H9 (cell line): Measurements from ENCODE around the gene ZNF609. TPM values are rescaled to one million over a fixed set of nuclear protein-coding genes. Genes with fewer than 3 reads are reported as not detected.

Source experiments
- DNase-seq: peaks from one replicate; pipeline ENCODE4 v3.0.0-alpha.2; 2017
- H2AFZ ChIP-seq: one replicate; pipeline ENCODE4 v1.6.1; 2013; ENCODE audit warnings: mild to moderate bottlenecking, low read length, control low read depth, moderate library complexity
- H2AK5ac ChIP-seq: 2 replicates; pipeline ENCODE4 v1.6.1; 2013; ENCODE audit warnings: low read length, control low read depth, mixed read lengths; ENCODE audit not compliant: insufficient read length
- H2BK120ac ChIP-seq: one replicate; pipeline ENCODE4 v1.6.1; 2013; ENCODE audit warnings: low read depth, mild to moderate bottlenecking, low read length, control low read depth, inconsistent platforms; ENCODE audit not compliant: poor library complexity, severe bottlenecking
- H2BK12ac ChIP-seq: 2 replicates; pipeline ENCODE4 v1.6.1; 2013; ENCODE audit warnings: low read length, control low read depth, mixed read lengths, low read depth; ENCODE audit not compliant: insufficient read length
- H2BK15ac ChIP-seq: 2 replicates; pipeline ENCODE4 v1.6.1; 2013; ENCODE audit warnings: low read depth, low read length, control low read depth
- H2BK20ac ChIP-seq: one replicate; pipeline ENCODE4 v1.6.1; 2013; ENCODE audit warnings: low read depth, mild to moderate bottlenecking, low read length, control low read depth, inconsistent platforms; ENCODE audit not compliant: poor library complexity, severe bottlenecking
- H2BK5ac ChIP-seq: 2 replicates; pipeline ENCODE4 v1.6.1; 2013; ENCODE audit warnings: low read length, control low read depth, mixed read lengths; ENCODE audit not compliant: insufficient read length
- H3K14ac ChIP-seq: 2 replicates; pipeline ENCODE4 v1.6.1; 2013; ENCODE audit warnings: low read length, control low read depth; ENCODE audit not compliant: insufficient read depth
- H3K18ac ChIP-seq: 2 replicates; pipeline ENCODE4 v1.6.1; 2013; ENCODE audit warnings: low read depth, mild to moderate bottlenecking, mixed read lengths, low read length, control low read depth; ENCODE audit not compliant: insufficient read length
- H3K23ac ChIP-seq: 2 replicates; pipeline ENCODE4 v1.6.1; 2013; ENCODE audit warnings: low read length, control low read depth, mixed read lengths, low read depth; ENCODE audit not compliant: insufficient read length
- H3K23me2 ChIP-seq: 2 replicates; pipeline ENCODE4 v1.6.1; 2013; ENCODE audit warnings: low read depth, mild to moderate bottlenecking, mixed read lengths, low read length, control low read depth; ENCODE audit not compliant: insufficient read length, poor library complexity, severe bottlenecking
- H3K27ac ChIP-seq: 2 replicates; pipeline ENCODE4 v1.5.1; 2013; ENCODE audit warnings: low read length, control low read depth, mixed read lengths, low read depth; ENCODE audit not compliant: insufficient read length
- H3K27me3 ChIP-seq: 2 replicates; pipeline ENCODE4 v1.6.1; 2013; ENCODE audit warnings: low read length, control low read depth, inconsistent platforms; ENCODE audit not compliant: insufficient read depth
- H3K4ac ChIP-seq: 2 replicates; pipeline ENCODE4 v1.6.1; 2013; ENCODE audit warnings: low read depth, mild to moderate bottlenecking, control low read depth, inconsistent platforms, low read length, moderate library complexity
- H3K4me1 ChIP-seq: 2 replicates; pipeline ENCODE4 v1.6.1; 2013; ENCODE audit warnings: low read length, control low read depth, inconsistent platforms; ENCODE audit not compliant: insufficient read depth
- H3K4me2 ChIP-seq: 2 replicates; pipeline ENCODE4 v1.6.1; 2013; ENCODE audit warnings: low read length, control low read depth, mixed read lengths; ENCODE audit not compliant: insufficient read length, insufficient read depth
- H3K56ac ChIP-seq: 2 replicates; pipeline ENCODE4 v1.6.1; 2013; ENCODE audit warnings: low read depth, mild to moderate bottlenecking, mixed read lengths, low read length, control low read depth; ENCODE audit not compliant: insufficient read length
- H3K79me1 ChIP-seq: 2 replicates; pipeline ENCODE4 v1.6.1; 2013; ENCODE audit warnings: low read depth, mild to moderate bottlenecking, moderate library complexity, low read length, control low read depth, inconsistent platforms; ENCODE audit not compliant: insufficient read depth, poor library complexity, severe bottlenecking
- H3K79me2 ChIP-seq: 2 replicates; pipeline ENCODE4 v1.6.1; 2013; ENCODE audit warnings: low read length, control low read depth, inconsistent platforms; ENCODE audit not compliant: insufficient read depth
- H3K9ac ChIP-seq: 2 replicates; pipeline ENCODE4 v1.6.1; 2013; ENCODE audit warnings: low read length, control low read depth, mixed read lengths; ENCODE audit not compliant: insufficient read length; ENCODE audit errors: extremely low read depth
- H3K9me3 ChIP-seq: one replicate; pipeline ENCODE4 v1.6.1; 2013; ENCODE audit warnings: low read depth, low read length, inconsistent platforms; ENCODE audit not compliant: control insufficient read depth
- H3T11ph ChIP-seq: one replicate; pipeline ENCODE4 v1.6.1; 2013; ENCODE audit warnings: mild to moderate bottlenecking, low read length, control low read depth, inconsistent platforms
- H4K20me1 ChIP-seq: one replicate; pipeline ENCODE4 v1.6.1; 2013; ENCODE audit not compliant: control insufficient read depth, insufficient read length, insufficient read depth
- H4K5ac ChIP-seq: 2 replicates; pipeline ENCODE4 v1.6.1; 2013; ENCODE audit warnings: low read depth, mild to moderate bottlenecking, mixed read lengths, low read length, control low read depth; ENCODE audit not compliant: insufficient read length
- H4K8ac ChIP-seq: replicated peaks from 2 replicates; pipeline ENCODE4 v1.6.1; 2013; ENCODE audit warnings: low read length, control low read depth, mixed read lengths, low read depth; ENCODE audit not compliant: insufficient read length
- H4K91ac ChIP-seq: 2 replicates; pipeline ENCODE4 v1.6.1; 2013; ENCODE audit warnings: low read depth, mild to moderate bottlenecking, moderate library complexity, mixed read lengths, low read length, control low read depth; ENCODE audit not compliant: insufficient read length
- H3K27ac Mint-ChIP-seq, 3 experiments: 2 replicates in 2 of 3; 3 replicates in 1 of 3; pipeline ENCODE4 v1.8.0; 2020 to 2021; ENCODE audit warnings: mixed read lengths in 3 of 3, mild to moderate bottlenecking in 1 of 3, moderate library complexity in 1 of 3
- H3K27me3 Mint-ChIP-seq: 2 replicates; pipeline ENCODE4 v1.8.0; 2021; ENCODE audit warnings: low read depth, mild to moderate bottlenecking, moderate library complexity, mixed read lengths
- H3K36me3 Mint-ChIP-seq, 3 experiments: 2 replicates in 2 of 3; 3 replicates in 1 of 3; pipeline ENCODE4 v1.8.0; 2020 to 2021; ENCODE audit warnings: low read depth in 3 of 3, mixed read lengths in 3 of 3; ENCODE audit not compliant: insufficient read depth in 1 of 3
- H3K4me1 Mint-ChIP-seq, 2 experiments: 2 replicates each; pipeline ENCODE4 v1.8.0; 2020; ENCODE audit warnings: mixed read lengths in 2 of 2
- H3K4me3 Mint-ChIP-seq, 2 experiments: 2 replicates in 1 of 2; 3 replicates in 1 of 2; pipeline ENCODE4 v1.8.0; 2020 to 2021; ENCODE audit warnings: mild to moderate bottlenecking in 2 of 2, mixed read lengths in 2 of 2, moderate library complexity in 1 of 2
- H3K9me3 Mint-ChIP-seq, 2 experiments: 2 replicates in 1 of 2; 3 replicates in 1 of 2; pipeline ENCODE4 v1.8.0; 2020; ENCODE audit warnings: mild to moderate bottlenecking in 2 of 2, mixed read lengths in 2 of 2, moderate library complexity in 1 of 2
- CTCF ChIP-seq: fragments of 200-600 bp; sonication (generic); conservative IDR thresholded peaks from 3 replicates; pipeline ENCODE4 v1.8.0; 2021; ENCODE audit warnings: antibody characterized with exemption, mild to moderate bottlenecking
- WGBS: extraction: QIAGEN DNeasy Blood & Tissue Kit; methylation state at CpG from one replicate; pipeline ENCODE4 v1.1.7; 2013; ENCODE audit warnings: missing lambda C conversion rate, low lambda C conversion rate, mixed read lengths; ENCODE audit not compliant: insufficient read length; ENCODE audit errors: extremely low coverage; 5-methylcytosine and 5-hydroxymethylcytosine counted together
- total RNA-seq: library from RNA; stranded (reverse); gene quantifications from 2 replicates; pipeline ENCODE4 v1.2.1, GENCODE V29; 2021

Gene ZNF609
- total RNA-seq, 1 experiment from 2014 or later = 45.3 TPM

- DNase-seq = no peak
- no peaks in the 10 kb centered on the region for H3K23me2 ChIP-seq
- no peaks in the 10 kb centered on the region for H3K27me3 ChIP-seq
- Mint-ChIP-seq H3K36me3 (peaks cover 1 to 14% (median 12%) of the 10 kb centered on the region in 3 experiments; a peak in 5 of 7 replicates), H3K27ac (no peak overlapping the region), H3K9me3 (no peaks in the 10 kb centered on the region), H3K27me3 (no peaks in the 10 kb centered on the region), H3K4me1 (no peaks in the 10 kb centered on the region), H3K4me3 (no peak overlapping the region)
- H3K9me3 ChIP-seq = no peaks in the 10 kb centered on the region
- no peak overlapping the region for H2AK5ac ChIP-seq
- no peak overlapping the region for H2BK5ac ChIP-seq
- H3K79me1 ChIP-seq = no peaks in the 10 kb centered on the region
- H3T11ph ChIP-seq = no peak overlapping the region
- no peak overlapping the region for H4K91ac ChIP-seq
- TF ChIP-seq CTCF = no peak
- H2BK20ac ChIP-seq = no peak overlapping the region
- no peak overlapping the region for H2BK120ac ChIP-seq
- no peak overlapping the region for H4K5ac ChIP-seq
- no peak overlapping the region for H4K8ac ChIP-seq
- H2BK15ac ChIP-seq = no peak overlapping the region
- WGBS = no CpG with 5 or more reads among the region's 2 CpGs
- no peaks in the 10 kb centered on the region for H3K79me2 ChIP-seq
- no peak overlapping the region for H3K9ac ChIP-seq
- no peak overlapping the region for H2BK12ac ChIP-seq
- no peak overlapping the region for H3K4ac ChIP-seq
- H3K27ac ChIP-seq = no peak overlapping the region
- no peak overlapping the region for H3K56ac ChIP-seq
- H4K20me1 ChIP-seq = no peaks in the 10 kb centered on the region
- H3K14ac ChIP-seq = no peak overlapping the region
- no peaks in the 10 kb centered on the region for H3K4me1 ChIP-seq
- no peak overlapping the region for H2AFZ ChIP-seq
- H3K18ac ChIP-seq = no peak overlapping the region
- no peak overlapping the region for H3K23ac ChIP-seq
- no peak overlapping the region for H3K4me2 ChIP-seq
Measured at GRCh38 chr15:64443016-64443415, 17.4 kb upstream of the ZNF609 start.
